ENCODE measurements around the gene OSBPL2.

The OSBPL2 gene

GRCh38 chr20:62208795-62209755 lies 29.2 kb upstream of the OSBPL2 start:
- Histone ChIP-seq H3K27me3 (ENCODE audit: insufficient read depth, low read length) (no peaks in the 10 kb centered on the region), H3K4me1 (ENCODE audit: control insufficient read depth in 1 of 2, insufficient read depth in 2 of 2, low read length in 2 of 2) (no peaks in the 10 kb centered on the region), H3K4ac (ENCODE audit: low read depth, low read length) (no peak overlapping the region), H3K79me1 (ENCODE audit: low read length) (no peaks in the 10 kb centered on the region), H2AFZ (ENCODE audit: insufficient read depth, low read length, poor library complexity) (no peak overlapping the region), H4K8ac (ENCODE audit: low read depth, low read length) (no peak overlapping the region), H3K4me2 (ENCODE audit: low read length) (no peak overlapping the region), H4K91ac (ENCODE audit: low read depth, low read length) (no peak overlapping the region), H2BK120ac (ENCODE audit: insufficient read depth, low read length, poor library complexity) (no peak overlapping the region), H2BK5ac (ENCODE audit: low read depth, low read length, poor library complexity) (no peak overlapping the region), H3K4me3 (ENCODE audit: low read depth, low read length) (no peak overlapping the region), H4K12ac (ENCODE audit: low read depth, low read length) (no peak overlapping the region), H3K27ac (ENCODE audit: low read depth, low read length) (no peak overlapping the region), H3K18ac (ENCODE audit: low read length) (no peak overlapping the region), H3K9ac (ENCODE audit: low read length) (no peak overlapping the region), H3K9me3 (ENCODE audit: insufficient read depth, low read depth, low read length) (peaks cover 3% of the 10 kb centered on the region), H3K23ac (ENCODE audit: low read length) (no peak overlapping the region), H3K36me3 (ENCODE audit: control insufficient read depth in 1 of 2, insufficient read depth in 2 of 2, low read length in 2 of 2) (no peaks in the 10 kb centered on the region), H2BK12ac (ENCODE audit: low read length) (no peak overlapping the region), H3K79me2 (ENCODE audit: control insufficient read depth, insufficient read depth, low read length, poor library complexity) (no peaks in the 10 kb centered on the region), H3K14ac (ENCODE audit: low read length) (no peak overlapping the region), H2AK5ac (ENCODE audit: low read length) (no peak overlapping the region)
- no CpG with 5 or more reads among the region's 27 CpGs for WGBS (ENCODE audit: extremely low coverage, insufficient coverage, insufficient read length)
- DNase-seq: peak; percentile 82 to 83

GRCh38 chr20:62209850-62210495 lies 28.3 kb upstream of the OSBPL2 start:
- Histone ChIP-seq H3K9ac (ENCODE audit: low read length) (no peak overlapping the region), H4K91ac (ENCODE audit: low read depth, low read length) (no peak overlapping the region), H2AK5ac (ENCODE audit: low read length) (no peak overlapping the region), H3K9me3 (ENCODE audit: insufficient read depth, low read depth, low read length) (peaks cover 3% of the 10 kb centered on the region), H4K12ac (ENCODE audit: low read depth, low read length) (no peak overlapping the region), H3K4me1 (ENCODE audit: control insufficient read depth in 1 of 2, insufficient read depth in 2 of 2, low read length in 2 of 2) (no peaks in the 10 kb centered on the region), H3K23ac (ENCODE audit: low read length) (no peak overlapping the region), H3K79me2 (ENCODE audit: control insufficient read depth, insufficient read depth, low read length, poor library complexity) (no peaks in the 10 kb centered on the region), H4K8ac (ENCODE audit: low read depth, low read length) (no peak overlapping the region), H3K4me2 (ENCODE audit: low read length) (no peak overlapping the region), H2BK12ac (ENCODE audit: low read length) (no peak overlapping the region), H2BK5ac (ENCODE audit: low read depth, low read length, poor library complexity) (no peak overlapping the region), H3K14ac (ENCODE audit: low read length) (no peak overlapping the region), H3K4me3 (ENCODE audit: low read depth, low read length) (no peak overlapping the region), H3K79me1 (ENCODE audit: low read length) (no peaks in the 10 kb centered on the region), H2AFZ (ENCODE audit: insufficient read depth, low read length, poor library complexity) (no peak overlapping the region), H3K27ac (ENCODE audit: low read depth, low read length) (no peak overlapping the region), H3K27me3 (ENCODE audit: insufficient read depth, low read length) (no peaks in the 10 kb centered on the region), H3K36me3 (ENCODE audit: control insufficient read depth in 1 of 2, insufficient read depth in 2 of 2, low read length in 2 of 2) (no peaks in the 10 kb centered on the region), H3K4ac (ENCODE audit: low read depth, low read length) (no peak overlapping the region), H3K18ac (ENCODE audit: low read length) (no peak overlapping the region), H2BK120ac (ENCODE audit: insufficient read depth, low read length, poor library complexity) (no peak overlapping the region)
- no peak for DNase-seq
- no CpG with 5 or more reads among the region's 17 CpGs for WGBS (ENCODE audit: extremely low coverage, insufficient coverage, insufficient read length)

GRCh38 chr20:62210496-62210855 lies 27.8 kb upstream of the OSBPL2 start:
- Histone ChIP-seq H3K79me2 (ENCODE audit: control insufficient read depth, insufficient read depth, low read length, poor library complexity) (no peaks in the 10 kb centered on the region), H3K27ac (ENCODE audit: low read depth, low read length) (no peak overlapping the region), H2AFZ (ENCODE audit: insufficient read depth, low read length, poor library complexity) (no peak overlapping the region), H3K4me3 (ENCODE audit: low read depth, low read length) (no peak overlapping the region), H3K18ac (ENCODE audit: low read length) (no peak overlapping the region), H3K79me1 (ENCODE audit: low read length) (no peaks in the 10 kb centered on the region), H2AK5ac (ENCODE audit: low read length) (no peak overlapping the region), H3K36me3 (ENCODE audit: control insufficient read depth in 1 of 2, insufficient read depth in 2 of 2, low read length in 2 of 2) (no peaks in the 10 kb centered on the region), H3K4me2 (ENCODE audit: low read length) (no peak overlapping the region), H3K9ac (ENCODE audit: low read length) (no peak overlapping the region), H4K8ac (ENCODE audit: low read depth, low read length) (no peak overlapping the region), H3K4ac (ENCODE audit: low read depth, low read length) (no peak overlapping the region), H4K91ac (ENCODE audit: low read depth, low read length) (no peak overlapping the region), H3K27me3 (ENCODE audit: insufficient read depth, low read length) (no peaks in the 10 kb centered on the region), H2BK12ac (ENCODE audit: low read length) (no peak overlapping the region), H2BK5ac (ENCODE audit: low read depth, low read length, poor library complexity) (no peak overlapping the region), H4K12ac (ENCODE audit: low read depth, low read length) (no peak overlapping the region), H2BK120ac (ENCODE audit: insufficient read depth, low read length, poor library complexity) (no peak overlapping the region), H3K4me1 (ENCODE audit: control insufficient read depth in 1 of 2, insufficient read depth in 2 of 2, low read length in 2 of 2) (no peaks in the 10 kb centered on the region), H3K14ac (ENCODE audit: low read length) (no peak overlapping the region), H3K23ac (ENCODE audit: low read length) (no peak overlapping the region), H3K9me3 (ENCODE audit: insufficient read depth, low read depth, low read length) (peaks cover 3% of the 10 kb centered on the region)
- no peak for DNase-seq
- WGBS (ENCODE audit: extremely low coverage, insufficient coverage, insufficient read length): no CpG with 5 or more reads among the region's 21 CpGs

GRCh38 chr20:62211216-62211615 lies 27.1 kb upstream of the OSBPL2 start:
- Histone ChIP-seq H3K36me3 (ENCODE audit: control insufficient read depth in 1 of 2, insufficient read depth in 2 of 2, low read length in 2 of 2) (no peaks in the 10 kb centered on the region), H3K4me2 (ENCODE audit: low read length) (no peak overlapping the region), H3K4me1 (ENCODE audit: control insufficient read depth in 1 of 2, insufficient read depth in 2 of 2, low read length in 2 of 2) (no peaks in the 10 kb centered on the region), H4K12ac (ENCODE audit: low read depth, low read length) (no peak overlapping the region), H2AFZ (ENCODE audit: insufficient read depth, low read length, poor library complexity) (no peak overlapping the region), H3K4ac (ENCODE audit: low read depth, low read length) (no peak overlapping the region), H2BK120ac (ENCODE audit: insufficient read depth, low read length, poor library complexity) (no peak overlapping the region), H2BK12ac (ENCODE audit: low read length) (no peak overlapping the region), H3K18ac (ENCODE audit: low read length) (no peak overlapping the region), H3K4me3 (ENCODE audit: low read depth, low read length) (no peak overlapping the region), H3K9ac (ENCODE audit: low read length) (no peak overlapping the region), H2BK5ac (ENCODE audit: low read depth, low read length, poor library complexity) (no peak overlapping the region), H3K79me2 (ENCODE audit: control insufficient read depth, insufficient read depth, low read length, poor library complexity) (no peaks in the 10 kb centered on the region), H3K79me1 (ENCODE audit: low read length) (no peaks in the 10 kb centered on the region), H3K14ac (ENCODE audit: low read length) (no peak overlapping the region), H3K23ac (ENCODE audit: low read length) (no peak overlapping the region), H4K8ac (ENCODE audit: low read depth, low read length) (no peak overlapping the region), H3K27ac (ENCODE audit: low read depth, low read length) (no peak overlapping the region), H4K91ac (ENCODE audit: low read depth, low read length) (no peak overlapping the region), H3K27me3 (ENCODE audit: insufficient read depth, low read length) (no peaks in the 10 kb centered on the region), H3K9me3 (ENCODE audit: insufficient read depth, low read depth, low read length) (peaks cover 5% of the 10 kb centered on the region), H2AK5ac (ENCODE audit: low read length) (no peak overlapping the region)
- no CpG with 5 or more reads among the region's 8 CpGs for WGBS (ENCODE audit: extremely low coverage, insufficient coverage, insufficient read length)
- no peak for DNase-seq

All from trophoblast cell (in vitro differentiated cells and primary cell).